ENCODE measurements around the gene CLCA2.
"Not testable (repeated sequence)": the region's sequence is repeated elsewhere in the genome, so short reads cannot be mapped to it uniquely, and the experiment has no call there.

The CLCA2 gene

GRCh38 chr1:86477256-86477655 is 53.3 kb downstream of the CLCA2 start:
- no peak for DNase-seq (ENCODE audit: low read depth, low spot score)

GRCh38 chr1:86477682-86478081 is 53.7 kb downstream of the CLCA2 start:
- DNase-seq (ENCODE audit: low read depth, low spot score): no peak

GRCh38 chr1:86478416-86479156 is 54.6 kb downstream of the CLCA2 start:
- no peak for DNase-seq (ENCODE audit: low read depth, low spot score)

- no peak for DNase-seq (ENCODE audit: low read depth, low spot score)
Measured at GRCh38 chr1:86481966-86482365, 58.0 kb downstream of the CLCA2 start.

- DNase-seq (ENCODE audit: low read depth, low spot score): no peak
Measured at GRCh38 chr1:86487131-86487810, 63.3 kb downstream of the CLCA2 start.

GRCh38 chr1:86487811-86488141 is 63.8 kb downstream of the CLCA2 start:
- no peak for DNase-seq (ENCODE audit: low read depth, low spot score)

- DNase-seq (ENCODE audit: low read depth, low spot score): no peak
Measured at GRCh38 chr1:86489242-86489878, 65.4 kb downstream of the CLCA2 start.

GRCh38 chr1:86491171-86491950 is 67.4 kb downstream of the CLCA2 start:
- no peak for DNase-seq (ENCODE audit: low read depth, low spot score)

- DNase-seq (ENCODE audit: low read depth, low spot score): no peak
Measured at GRCh38 chr1:86498281-86498680, 74.3 kb downstream of the CLCA2 start.

- DNase-seq (ENCODE audit: low read depth, low spot score): no peak
Measured at GRCh38 chr1:86499987-86500593, 76.1 kb downstream of the CLCA2 start.

- DNase-seq (ENCODE audit: low read depth, low spot score): no peak
Measured at GRCh38 chr1:86500714-86501113, 76.7 kb downstream of the CLCA2 start.

- DNase-seq (ENCODE audit: low read depth, low spot score): not testable (repeated sequence)
Measured at GRCh38 chr1:86502125-86502646, 78.2 kb downstream of the CLCA2 start.

GRCh38 chr1:86502721-86503405 is 78.9 kb downstream of the CLCA2 start:
- peak; percentile 91 for DNase-seq (ENCODE audit: low read depth, low spot score)

GRCh38 chr1:86503406-86504136 is 79.6 kb downstream of the CLCA2 start:
- no peak for DNase-seq (ENCODE audit: low read depth, low spot score)

- no peak for DNase-seq (ENCODE audit: low read depth, low spot score)
Measured at GRCh38 chr1:86504137-86504479, 80.1 kb downstream of the CLCA2 start.

- DNase-seq (ENCODE audit: low read depth, low spot score): no peak
Measured at GRCh38 chr1:86504895-86505563, 81.1 kb downstream of the CLCA2 start.

GRCh38 chr1:86505564-86505902 is 81.6 kb downstream of the CLCA2 start:
- no peak for DNase-seq (ENCODE audit: low read depth, low spot score)

All from iPS DF 19.7 (cell line).